Parathyroid adenoma (tissue), 2 donors: ENCODE data around the gene KRT31.
"Not testable (repeated sequence)": the region's sequence is repeated elsewhere in the genome, so short reads cannot be mapped to it uniquely, and the experiment has no call there.

ENCODE experiments used
- H2AFZ ChIP-seq: fragments of 300-600 bp; sonication (generic); one replicate; pipeline ENCODE4 v1.7.0; 2017; ENCODE audit warnings: antibody characterized with exemption, mild to moderate bottlenecking
- H3K27ac ChIP-seq: fragments of 300-600 bp; sonication (generic); one replicate; pipeline ENCODE4 v1.7.0; 2017
- H3K27me3 ChIP-seq: fragments of 300-600 bp; sonication (generic); one replicate; pipeline ENCODE4 v1.7.0; 2017; ENCODE audit warnings: low read length; ENCODE audit not compliant: control insufficient read depth, insufficient read depth
- H3K36me3 ChIP-seq: fragments of 300-600 bp; sonication (generic); one replicate; pipeline ENCODE4 v1.7.0; 2017; ENCODE audit warnings: low read length; ENCODE audit not compliant: control insufficient read depth, insufficient read depth
- H3K4me1 ChIP-seq: fragments of 300-600 bp; sonication (generic); one replicate; pipeline ENCODE4 v1.7.0; 2017; ENCODE audit warnings: control low read depth
- H3K4me2 ChIP-seq: fragments of 300-600 bp; sonication (generic); one replicate; pipeline ENCODE4 v1.7.0; 2017; ENCODE audit warnings: low read length
- H3K4me3 ChIP-seq: fragments of 300-600 bp; sonication (generic); one replicate; pipeline ENCODE4 v1.7.0; 2017; ENCODE audit warnings: low read depth, low read length
- H3K79me2 ChIP-seq: fragments of 300-600 bp; sonication (generic); one replicate; pipeline ENCODE4 v1.7.0; 2017; ENCODE audit warnings: control low read depth
- H3K9ac ChIP-seq: fragments of 300-600 bp; sonication (generic); one replicate; pipeline ENCODE4 v1.7.0; 2017; ENCODE audit warnings: mild to moderate bottlenecking
- H3K9me3 ChIP-seq: fragments of 300-600 bp; sonication (generic); one replicate; pipeline ENCODE4 v1.7.0; 2017; ENCODE audit warnings: low read length; ENCODE audit not compliant: control insufficient read depth
- CTCF ChIP-seq: fragments of 300-600 bp; sonication (generic); IDR thresholded peaks from one replicate; pipeline ENCODE4 v1.7.0; 2017; ENCODE audit warnings: antibody characterized with exemption, mild to moderate bottlenecking
- donor health status: primary hyperparathyroidism.

Gene KRT31

GRCh38 chr17:41351177-41351576, 46.2 kb downstream of the KRT31 start:
- Histone ChIP-seq H3K9me3 (no peaks in the 10 kb centered on the region), H3K4me1 (no peaks in the 10 kb centered on the region), H2AFZ (no peak overlapping the region), H3K4me3 (no peak overlapping the region), H3K79me2 (no peaks in the 10 kb centered on the region), H3K9ac (no peak overlapping the region), H3K27me3 (no peaks in the 10 kb centered on the region), H3K27ac (no peak overlapping the region), H3K4me2 (no peak overlapping the region), H3K36me3 (no peaks in the 10 kb centered on the region)
- TF ChIP-seq CTCF = no peak

GRCh38 chr17:41350381-41350878, 47.0 kb downstream of the KRT31 start, which contains the start of gene KRT33A:
Gene KRT33A, minus strand, starts transcription at chr17:41350828. Its CDS starts 61 bp downstream, at chr17:41350767.
- not testable (repeated sequence) for H3K9ac ChIP-seq, H3K27ac ChIP-seq, H3K27me3 ChIP-seq, H3K79me2 ChIP-seq, H3K4me2 ChIP-seq, H3K9me3 ChIP-seq, H3K36me3 ChIP-seq, H3K4me3 ChIP-seq, H2AFZ ChIP-seq, H3K4me1 ChIP-seq

GRCh38 chr17:41347869-41348760, 49.3 kb downstream of the KRT31 start:
- Histone ChIP-seq H3K36me3 (no peaks in the 10 kb centered on the region), H3K4me1 (no peaks in the 10 kb centered on the region), H2AFZ (no peak overlapping the region), H3K27me3 (no peaks in the 10 kb centered on the region), H3K79me2 (no peaks in the 10 kb centered on the region), H3K4me3 (no peak overlapping the region), H3K4me2 (no peak overlapping the region), H3K27ac (no peak overlapping the region), H3K9ac (no peak overlapping the region), H3K9me3 (no peaks in the 10 kb centered on the region)
- no peak for TF ChIP-seq CTCF

GRCh38 chr17:41346421-41346820, 51.0 kb downstream of the KRT31 start:
- H3K4me2 ChIP-seq, H3K27me3 ChIP-seq, H3K27ac ChIP-seq, H3K36me3 ChIP-seq, H2AFZ ChIP-seq, H3K4me1 ChIP-seq, H3K79me2 ChIP-seq, H3K9ac ChIP-seq, H3K4me3 ChIP-seq, H3K9me3 ChIP-seq: not testable (repeated sequence)

GRCh38 chr17:41345992-41346391, 51.4 kb downstream of the KRT31 start:
- Histone ChIP-seq H3K36me3 (no peaks in the 10 kb centered on the region), H3K9ac (no peak overlapping the region), H3K4me3 (no peak overlapping the region), H3K79me2 (no peaks in the 10 kb centered on the region), H2AFZ (no peak overlapping the region), H3K27ac (no peak overlapping the region), H3K27me3 (no peaks in the 10 kb centered on the region), H3K9me3 (no peaks in the 10 kb centered on the region), H3K4me2 (no peak overlapping the region), H3K4me1 (no peaks in the 10 kb centered on the region)
- TF ChIP-seq CTCF = no peak
